Mesenchymal stem cell (in vitro differentiated cells and primary cell): ENCODE data around the gene ADAMTS17.

Source experiments
- DNase-seq: peaks from one replicate; pipeline ENCODE4 v3.0.0-alpha.2; 2013
- H2AFZ ChIP-seq: one replicate; pipeline ENCODE4 v1.6.1; 2013; ENCODE audit warnings: low read depth, mild to moderate bottlenecking, control low read depth, inconsistent platforms, low read length, moderate library complexity
- H2AK5ac ChIP-seq: 2 replicates; pipeline ENCODE4 v1.6.1; 2013; ENCODE audit warnings: low read length, moderate library complexity, mild to moderate bottlenecking, inconsistent platforms; ENCODE audit not compliant: severe bottlenecking
- H2BK120ac ChIP-seq: one replicate; pipeline ENCODE4 v1.6.1; 2013; ENCODE audit warnings: low read depth, mild to moderate bottlenecking, inconsistent platforms, low read length, moderate library complexity
- H2BK12ac ChIP-seq, 2 experiments: one replicate each; pipeline ENCODE4 v1.6.1; 2013; ENCODE audit warnings: inconsistent platforms in 2 of 2, low read length in 2 of 2, mild to moderate bottlenecking in 2 of 2, moderate library complexity in 2 of 2, control low read depth in 1 of 2
- H2BK15ac ChIP-seq: one replicate; pipeline ENCODE4 v1.6.1; 2013; ENCODE audit warnings: mild to moderate bottlenecking, low read depth, inconsistent platforms; ENCODE audit not compliant: poor library complexity, severe bottlenecking
- H2BK5ac ChIP-seq: 2 replicates; pipeline ENCODE4 v1.6.1; 2013; ENCODE audit warnings: low read depth, mild to moderate bottlenecking, low read length, control low read depth, inconsistent platforms; ENCODE audit not compliant: poor library complexity, severe bottlenecking
- H3K14ac ChIP-seq, 2 experiments: one replicate each; pipeline ENCODE4 v1.6.1; 2013; ENCODE audit warnings: inconsistent platforms in 2 of 2, low read length in 2 of 2, control low read depth in 1 of 2, mild to moderate bottlenecking in 1 of 2, moderate library complexity in 1 of 2
- H3K18ac ChIP-seq, 2 experiments: one replicate each; pipeline ENCODE4 v1.6.1; 2013; ENCODE audit warnings: inconsistent platforms in 2 of 2, low read length in 2 of 2, control low read depth in 1 of 2, low read depth in 1 of 2, mild to moderate bottlenecking in 1 of 2
- H3K23ac ChIP-seq, 2 experiments: one replicate each; pipeline ENCODE4 v1.6.1; 2013; ENCODE audit warnings: inconsistent platforms in 2 of 2, low read length in 2 of 2, mild to moderate bottlenecking in 2 of 2, moderate library complexity in 2 of 2, control low read depth in 1 of 2
- H3K27ac ChIP-seq: 2 replicates; pipeline ENCODE4 v1.5.1; 2013; ENCODE audit warnings: mild to moderate bottlenecking, moderate library complexity, low read length, control low read depth, inconsistent platforms; ENCODE audit not compliant: poor library complexity, severe bottlenecking
- H3K27me3 ChIP-seq, 2 experiments: 2 replicates each; pipeline versions ENCODE4 v1.6.1 to v1.7.0; 2013; ENCODE audit warnings: low read length in 2 of 2, mild to moderate bottlenecking in 2 of 2, moderate library complexity in 2 of 2, control low read depth in 1 of 2, inconsistent platforms in 1 of 2; ENCODE audit not compliant: control insufficient read depth in 1 of 2, insufficient read depth in 1 of 2
- H3K36me3 ChIP-seq, 2 experiments: 2 replicates each; pipeline versions ENCODE4 v1.6.1 to v1.7.0; 2013; ENCODE audit warnings: low read length in 2 of 2, control low read depth in 1 of 2, inconsistent platforms in 1 of 2, low read depth in 1 of 2, mild to moderate bottlenecking in 1 of 2; ENCODE audit not compliant: insufficient read depth in 2 of 2, control insufficient read depth in 1 of 2
- H3K4ac ChIP-seq, 2 experiments: one replicate each; pipeline ENCODE4 v1.6.1; 2013; ENCODE audit warnings: inconsistent platforms in 2 of 2, low read length in 2 of 2, mild to moderate bottlenecking in 2 of 2, moderate library complexity in 2 of 2, control low read depth in 1 of 2, low read depth in 1 of 2
- H3K4me1 ChIP-seq: 2 replicates; pipeline ENCODE4 v1.6.1; 2013; ENCODE audit warnings: low read depth, low read length, control low read depth; ENCODE audit not compliant: control insufficient read depth, insufficient read depth
- H3K4me2 ChIP-seq: 2 replicates; pipeline ENCODE4 v1.6.1; 2013; ENCODE audit warnings: low read length, mild to moderate bottlenecking, inconsistent platforms; ENCODE audit not compliant: poor library complexity, severe bottlenecking
- H3K4me3 ChIP-seq, 2 experiments: 2 replicates each; pipeline versions ENCODE4 v1.5.1 to v1.7.0; 2013; ENCODE audit warnings: low read length in 2 of 2, mild to moderate bottlenecking in 2 of 2, control low read depth in 1 of 2, low read depth in 1 of 2; ENCODE audit not compliant: insufficient read depth in 1 of 2
- H3K79me1 ChIP-seq: replicated peaks from 2 replicates; pipeline ENCODE4 v1.6.1; 2013; ENCODE audit warnings: mild to moderate bottlenecking, control low read depth, low read length, inconsistent platforms; ENCODE audit not compliant: poor library complexity, severe bottlenecking
- H3K9ac ChIP-seq: 2 replicates; pipeline ENCODE4 v1.7.0; 2013; ENCODE audit warnings: mild to moderate bottlenecking, low read length, moderate library complexity
- H3K9me3 ChIP-seq: 2 replicates; pipeline ENCODE4 v1.7.0; 2013; ENCODE audit warnings: mild to moderate bottlenecking, low read length; ENCODE audit not compliant: control insufficient read depth
- H4K8ac ChIP-seq: one replicate; pipeline ENCODE4 v1.6.1; 2013; ENCODE audit warnings: inconsistent platforms, mild to moderate bottlenecking, low read length, moderate library complexity
- H4K91ac ChIP-seq: one replicate; pipeline ENCODE4 v1.6.1; 2013; ENCODE audit warnings: mild to moderate bottlenecking, low read length, inconsistent platforms
- WGBS: methylation state at CpG from one replicate; pipeline ENCODE4 v1.1.7; 2013; ENCODE audit warnings: mixed read lengths; 5-methylcytosine and 5-hydroxymethylcytosine counted together

ADAMTS17 gene

DNA sequence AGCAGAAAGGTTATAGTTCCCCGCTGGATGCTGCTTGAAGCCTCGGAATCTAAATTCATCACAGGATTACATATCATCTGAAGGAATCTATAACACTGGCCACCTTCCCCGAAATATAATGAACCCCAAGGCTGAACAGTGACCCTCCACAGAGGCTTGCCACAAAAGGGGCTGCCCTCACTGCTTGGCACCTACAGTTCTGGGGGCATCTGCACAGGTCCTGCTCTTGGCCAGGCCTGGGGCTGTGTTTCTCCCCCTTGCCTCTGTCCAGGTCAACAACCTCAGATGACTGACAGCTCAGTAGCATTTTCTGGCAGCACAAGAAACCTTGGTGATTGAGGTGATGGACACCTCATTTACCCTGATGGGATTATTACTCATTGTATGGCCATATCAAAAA is 1.5 kb upstream of the ADAMTS17 start:
- WGBS: 86% methylated on average over 3 of the region's 3 CpGs
- Histone ChIP-seq H3K4ac (no peak overlapping the region), H3K9ac (no peak overlapping the region), H3K14ac (no peak overlapping the region), H3K79me1 (no peaks in the 10 kb centered on the region), H2BK15ac (no peak overlapping the region), H3K27ac (no peak overlapping the region), H3K27me3 (peaks cover 16 to 49% of the 10 kb centered on the region in 2 experiments), H2BK5ac (no peak overlapping the region), H4K91ac (no peak overlapping the region), H3K36me3 (peaks cover 0 to 3% of the 10 kb centered on the region in 2 experiments), H2AK5ac (no peak overlapping the region), H3K18ac (no peak overlapping the region), H2BK12ac (no peak overlapping the region), H3K4me3 (no peak overlapping the region), H4K8ac (no peak overlapping the region), H3K4me2 (no peak overlapping the region), H3K23ac (no peak overlapping the region), H3K9me3 (no peaks in the 10 kb centered on the region), H2BK120ac (no peak overlapping the region), H2AFZ (no peak overlapping the region), H3K4me1 (peaks cover 6% of the 10 kb centered on the region)
- DNase-seq: no peak

DNA sequence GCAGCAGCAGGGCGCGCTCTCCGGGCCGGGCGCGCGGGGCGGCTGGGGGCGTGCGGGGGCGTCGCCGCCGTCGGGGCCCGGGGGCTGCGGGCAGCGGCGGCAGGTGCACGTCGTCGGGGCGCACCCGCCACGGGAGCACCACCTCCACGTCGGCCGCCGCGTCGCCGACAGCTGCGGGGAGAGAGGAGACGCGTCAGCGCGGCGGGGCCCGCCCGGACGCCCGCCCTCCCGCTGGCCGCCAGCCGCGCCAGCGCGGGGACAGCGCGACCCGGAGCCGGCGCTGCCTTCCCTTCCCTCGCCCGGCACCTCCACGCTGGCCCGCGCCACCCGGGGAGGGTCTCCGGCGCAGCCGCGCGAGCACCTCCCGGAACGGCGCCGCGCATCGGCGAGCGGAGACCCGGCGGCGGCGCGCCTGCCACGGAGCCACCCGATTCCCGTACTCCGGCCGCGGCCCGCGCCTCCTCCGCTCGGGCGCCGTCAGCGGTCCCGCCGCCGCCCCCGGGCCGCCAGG is 481 bp downstream of the ADAMTS17 start:
- Histone ChIP-seq H4K8ac (no peak overlapping the region), H3K18ac (no peak overlapping the region), H3K4ac (no peak overlapping the region), H3K27me3 (peaks cover 16 to 65% of the 10 kb centered on the region in 2 experiments), H2AK5ac (no peak overlapping the region), H3K4me1 (peaks cover 6% of the 10 kb centered on the region), H3K23ac (no peak overlapping the region), H3K14ac (no peak overlapping the region), H2BK12ac (no peak overlapping the region), H2AFZ (no peak overlapping the region), H2BK15ac (no peak overlapping the region), H3K4me2 (peak overlapping the region; percentile 37), H2BK5ac (no peak overlapping the region), H4K91ac (no peak overlapping the region), H2BK120ac (no peak overlapping the region), H3K27ac (no peak overlapping the region), H3K79me1 (no peaks in the 10 kb centered on the region), H3K9me3 (no peaks in the 10 kb centered on the region), H3K9ac (no peak overlapping the region), H3K36me3 (peaks cover 0 to 3% of the 10 kb centered on the region in 2 experiments), H3K4me3 (peak overlapping the region in 1 of 2 experiments; percentile 78)
- 4% methylated on average over 33 of the region's 95 CpGs for WGBS
- no peak for DNase-seq

DNA sequence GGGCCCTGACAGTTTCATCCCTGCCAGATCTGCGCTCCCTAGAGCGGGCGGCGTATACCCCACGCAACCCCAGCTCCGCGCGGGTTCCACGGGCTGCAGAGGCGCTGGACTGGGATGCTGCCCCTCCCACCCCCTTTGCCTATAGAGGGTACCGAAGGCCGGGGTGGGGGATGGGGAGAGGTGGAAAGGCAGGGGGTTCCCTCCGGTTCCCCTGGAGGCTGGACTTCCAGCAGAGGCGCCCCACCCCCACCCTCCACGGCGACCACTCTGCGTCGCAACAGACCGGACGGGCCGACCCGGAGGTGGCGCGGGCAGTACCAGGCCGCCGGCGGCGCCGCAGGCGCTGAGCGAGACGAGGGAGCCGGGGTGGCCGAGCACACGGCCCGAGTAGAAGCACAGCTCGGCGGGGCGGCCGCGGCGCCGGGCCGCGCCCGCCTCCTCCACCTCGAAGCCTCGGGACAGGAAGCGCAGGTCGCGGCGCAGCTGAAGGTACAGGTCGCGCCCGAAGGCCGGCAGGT is 995 bp downstream of the ADAMTS17 start:
- Histone ChIP-seq H2BK15ac (no peak overlapping the region), H3K18ac (no peak overlapping the region), H3K9me3 (no peaks in the 10 kb centered on the region), H3K9ac (no peak overlapping the region), H3K27me3 (peaks cover 16 to 64% of the 10 kb centered on the region in 2 experiments), H4K8ac (no peak overlapping the region), H3K23ac (no peak overlapping the region), H2BK5ac (no peak overlapping the region), H3K14ac (no peak overlapping the region), H2AK5ac (no peak overlapping the region), H3K4ac (no peak overlapping the region), H3K79me1 (no peaks in the 10 kb centered on the region), H2BK12ac (no peak overlapping the region), H2BK120ac (no peak overlapping the region), H3K36me3 (peaks cover 0 to 3% of the 10 kb centered on the region in 2 experiments), H4K91ac (no peak overlapping the region), H3K27ac (no peak overlapping the region), H3K4me3 (no peak overlapping the region), H3K4me1 (peaks cover 6% of the 10 kb centered on the region), H3K4me2 (no peak overlapping the region), H2AFZ (no peak overlapping the region)
- WGBS: 26% methylated on average over 49 of the region's 56 CpGs
- no peak for DNase-seq

DNA sequence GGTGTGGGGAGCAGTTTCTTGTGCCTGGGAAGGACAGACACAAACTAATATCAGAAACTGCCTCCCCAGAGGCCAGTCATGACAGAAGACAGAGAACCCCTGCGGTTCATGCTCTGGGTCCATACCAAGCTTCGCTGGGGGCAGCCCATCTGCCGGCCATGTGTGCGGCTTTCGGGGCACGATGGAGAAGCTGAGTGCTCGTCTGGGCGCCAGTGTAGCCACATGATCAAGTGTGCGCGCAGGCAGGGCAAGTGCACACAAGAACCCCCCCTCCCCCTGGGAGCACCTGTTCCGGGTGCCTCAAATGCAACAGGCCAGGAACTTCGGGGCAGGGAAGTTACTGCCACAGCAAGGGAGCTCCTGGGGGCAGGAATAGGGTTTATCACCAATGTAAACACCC is 1.8 kb downstream of the ADAMTS17 start:
- Histone ChIP-seq H2BK15ac (no peak overlapping the region), H3K36me3 (peaks cover 0 to 3% of the 10 kb centered on the region in 2 experiments), H2BK120ac (no peak overlapping the region), H3K4me1 (peaks cover 6% of the 10 kb centered on the region), H3K27ac (no peak overlapping the region), H3K9ac (no peak overlapping the region), H3K79me1 (no peaks in the 10 kb centered on the region), H3K14ac (no peak overlapping the region), H2BK12ac (no peak overlapping the region), H3K18ac (no peak overlapping the region), H4K91ac (no peak overlapping the region), H3K23ac (no peak overlapping the region), H4K8ac (no peak overlapping the region), H3K27me3 (peaks cover 16 to 64% of the 10 kb centered on the region in 2 experiments), H2AK5ac (no peak overlapping the region), H3K9me3 (no peaks in the 10 kb centered on the region), H3K4me3 (no peak overlapping the region), H2AFZ (no peak overlapping the region), H2BK5ac (no peak overlapping the region), H3K4ac (no peak overlapping the region), H3K4me2 (no peak overlapping the region)
- DNase-seq: no peak
- 98% methylated on average over 10 of the region's 12 CpGs for WGBS
